Caki2 (cell line): Measurements from ENCODE around the gene MAD1L1. TPM values are rescaled to one million over a fixed set of nuclear protein-coding genes. Genes with fewer than 3 reads are reported as not detected.

Source experiments
- DNase-seq: peaks from one replicate; pipeline ENCODE4 v3.0.0-alpha.2; 2015; ENCODE audit warnings: low read depth
- in situ Hi-C: cut with HindIII; loops from 2 replicates; pipeline ENCODE4 v1.10.0; 2016; ENCODE audit warnings: low sequenced_read_pairs, low pct_unique_long_range_greater_than_20kb, mixed read lengths
- total RNA-seq: library from RNA; depleted of rRNA; stranded (reverse); fragments of >200 nt; shearing (Covaris generic); gene quantifications from 2 replicates; pipeline ENCODE4 v1.2.3, GENCODE V29; 2014; ENCODE audit warnings: low replicate concordance

Gene MAD1L1
- total RNA-seq, 1 experiment from 2014 or later = 123 TPM

GRCh38 chr7:2197436-2198155 is 35.1 kb downstream of the MAD1L1 start:
- DNase-seq = no peak
- in situ Hi-C loops = no loop called here

DNA sequence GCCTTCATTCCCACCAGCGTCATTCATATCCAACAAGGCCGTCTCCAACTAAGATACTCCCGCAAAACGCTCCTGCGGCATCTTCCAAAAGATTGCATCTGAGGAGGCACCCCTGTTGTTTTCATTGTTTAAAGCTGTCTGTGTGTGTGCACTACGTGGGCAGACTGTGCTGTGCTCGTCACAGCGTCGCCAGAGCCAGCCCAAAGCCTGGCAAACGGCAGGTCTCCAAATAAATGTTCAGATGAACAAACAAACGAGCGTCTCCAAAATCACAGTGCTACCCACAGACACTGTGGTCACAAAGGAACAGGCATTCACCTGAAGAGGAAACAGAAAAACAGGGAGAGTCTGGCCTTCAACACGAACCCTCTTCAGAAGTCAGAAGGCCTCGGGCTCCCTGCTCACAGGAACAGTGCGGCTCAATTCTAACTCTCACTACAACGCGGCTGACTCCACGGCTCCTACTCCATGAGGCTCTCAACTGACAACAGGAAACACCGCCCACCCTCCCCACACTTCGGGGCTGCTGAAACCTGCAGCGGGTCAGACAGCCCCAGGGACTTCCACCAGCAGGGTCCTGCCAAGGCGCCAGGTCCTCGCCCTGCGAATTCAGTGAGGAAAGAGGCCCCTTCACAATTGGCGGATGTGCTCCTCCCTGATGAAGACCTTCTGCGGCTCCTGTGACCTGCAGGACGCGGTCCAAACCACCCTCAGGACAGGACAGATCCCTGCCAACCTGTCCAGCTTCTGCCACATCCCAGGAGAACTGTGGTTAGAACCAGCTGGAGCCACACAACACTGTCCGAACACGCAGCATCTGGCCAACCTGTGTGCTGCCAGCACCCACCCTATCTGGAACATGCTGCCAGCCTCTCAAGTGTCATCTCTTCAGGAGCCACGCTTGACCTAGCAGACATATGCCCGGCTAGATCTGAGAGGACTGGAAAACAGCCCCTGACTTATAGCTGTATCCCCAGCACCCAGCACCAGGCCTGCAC is 36.1 kb downstream of the MAD1L1 start:
- in situ Hi-C loops = no loop called here
- DNase-seq = no peak

DNA sequence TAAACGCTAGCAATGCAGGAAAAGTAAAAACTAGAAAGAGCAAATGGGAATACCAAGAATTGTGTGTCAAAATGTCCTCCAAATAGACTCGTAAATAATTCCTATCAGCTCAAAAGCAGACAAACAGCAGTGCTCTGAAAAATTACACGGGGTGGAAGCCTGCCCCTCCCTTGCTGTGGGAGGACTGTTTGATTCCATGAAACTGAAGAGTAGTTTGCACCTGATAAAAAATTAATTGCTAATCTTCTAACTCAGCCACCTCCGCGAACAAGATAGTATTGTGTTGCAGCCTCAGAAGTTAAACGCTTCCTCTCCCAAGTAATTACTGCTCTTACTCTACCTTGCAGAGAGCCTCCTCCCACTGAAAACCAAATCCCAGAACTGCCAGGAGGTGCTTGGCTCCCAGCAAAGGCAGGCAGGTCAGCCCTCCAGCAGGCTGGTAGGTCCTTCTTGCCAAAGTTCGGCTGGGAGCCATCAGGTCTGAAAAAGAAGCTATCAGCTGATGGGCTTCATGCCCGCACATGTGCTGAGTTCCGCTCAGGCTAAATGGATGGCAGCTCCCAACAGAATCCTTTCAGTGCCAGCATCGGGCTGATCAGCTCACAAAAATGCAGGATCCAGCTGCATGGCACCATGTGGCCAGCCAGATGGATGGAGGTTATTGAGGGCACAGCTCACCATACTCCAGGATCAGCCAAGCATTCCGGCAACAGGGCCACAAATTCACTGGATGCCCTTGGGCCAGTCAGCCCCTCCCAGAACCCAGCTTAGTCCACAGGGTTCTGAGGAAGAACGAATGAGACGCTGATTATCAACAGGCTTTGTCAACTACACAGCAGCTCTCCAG is 37.1 kb downstream of the MAD1L1 start:
- in situ Hi-C loops = no loop called here
- no peak for DNase-seq

GRCh38 chr7:2193575-2194305 is 39.0 kb downstream of the MAD1L1 start:
- no peak for DNase-seq
- in situ Hi-C loops = no loop called here

DNA sequence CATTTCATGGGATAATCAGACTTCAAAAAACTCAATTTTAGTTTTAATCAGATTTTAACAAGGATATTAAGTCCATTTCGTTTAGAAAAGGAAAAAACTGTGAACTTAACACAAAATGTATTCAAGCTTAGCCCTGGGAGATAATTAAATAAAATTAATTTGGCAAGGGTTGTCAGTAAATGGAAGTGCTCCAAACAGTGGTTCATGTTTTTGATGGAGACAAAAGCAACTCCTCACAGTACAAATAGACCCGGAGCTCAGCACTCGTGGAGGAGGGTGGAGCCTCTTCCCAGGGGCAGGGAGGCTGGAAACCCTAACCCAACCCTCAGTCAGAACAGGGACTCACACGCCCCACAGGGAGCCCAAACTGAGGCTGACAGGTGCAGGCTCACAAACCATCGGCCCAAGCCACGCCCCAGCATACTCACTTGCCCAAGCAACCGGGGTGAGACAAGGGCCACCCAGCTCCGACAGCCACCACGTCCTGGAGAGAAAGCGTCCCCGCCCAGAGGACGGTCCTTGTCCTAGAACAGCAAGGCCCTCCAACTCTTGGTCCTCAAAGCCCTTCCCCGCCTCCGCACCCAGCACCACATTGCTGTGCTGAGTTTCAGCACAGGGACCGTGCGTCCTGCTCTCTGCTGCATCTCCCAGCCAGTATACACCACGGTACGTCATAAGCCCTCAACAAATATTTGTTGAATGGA is 39.8 kb downstream of the MAD1L1 start:
- DNase-seq = no peak
- in situ Hi-C loops = no loop called here

- no peak for DNase-seq
- in situ Hi-C loops = no loop called here
These were observed 41.7 kb downstream of the MAD1L1 start for GRCh38 chr7:2191016-2191415.

- in situ Hi-C loops = no loop called here
- no peak for DNase-seq
These were observed 42.2 kb downstream of the MAD1L1 start for GRCh38 chr7:2190531-2190930.

DNA sequence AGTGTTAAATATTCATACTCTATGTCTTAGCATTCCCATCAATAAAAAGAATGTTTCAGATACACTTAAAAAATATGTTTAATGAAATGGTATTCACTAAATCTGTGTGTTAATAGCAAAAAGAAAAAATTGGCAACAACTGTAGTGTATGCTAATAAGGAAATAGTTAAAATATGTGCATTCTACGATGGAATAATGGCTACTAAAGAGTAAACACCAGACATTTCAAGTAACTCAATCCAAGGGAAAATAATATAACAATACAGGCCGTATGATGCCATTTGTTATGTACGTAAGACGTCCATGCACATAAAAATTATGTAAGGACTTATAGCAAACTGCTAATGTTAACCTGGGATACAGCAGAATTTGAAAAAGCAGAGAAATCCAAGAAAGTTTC is 46.6 kb downstream of the MAD1L1 start:
- in situ Hi-C loops = no loop called here
- DNase-seq = no peak

GRCh38 chr7:2185715-2186114 is 47.0 kb downstream of the MAD1L1 start:
- in situ Hi-C loops = no loop called here
- DNase-seq = no peak

GRCh38 chr7:2182461-2182860 is 50.3 kb downstream of the MAD1L1 start:
- no peak for DNase-seq
- in situ Hi-C loops = no loop called here

GRCh38 chr7:2181077-2181854 is 51.5 kb downstream of the MAD1L1 start:
- in situ Hi-C loops = no loop called here
- no peak for DNase-seq

DNA sequence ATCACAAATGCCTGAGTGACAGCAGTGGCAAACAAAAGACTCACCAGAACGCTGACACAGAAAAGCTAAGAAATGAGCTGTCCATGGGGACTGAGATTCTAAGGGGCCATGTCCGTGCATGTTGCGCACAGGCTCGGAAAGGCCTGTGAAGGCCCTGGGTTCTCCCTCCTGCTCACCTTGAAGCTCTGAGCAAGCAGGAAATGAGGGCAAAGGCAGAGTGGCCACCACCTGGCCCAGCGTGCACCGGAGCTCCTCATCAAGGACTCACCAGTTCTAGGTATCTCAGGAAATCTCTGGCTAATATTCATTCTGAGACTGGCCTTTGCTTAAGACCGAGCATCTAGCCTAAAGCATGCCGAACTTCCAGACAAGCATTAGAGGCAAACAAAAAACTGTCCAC is 52.7 kb downstream of the MAD1L1 start:
- in situ Hi-C loops = no loop called here
- DNase-seq = no peak

- DNase-seq = peak; percentile 53
- in situ Hi-C loops = no loop called here
These were observed 57.2 kb downstream of the MAD1L1 start for GRCh38 chr7:2175514-2175913.

GRCh38 chr7:2175091-2175490 is 57.7 kb downstream of the MAD1L1 start:
- DNase-seq = no peak
- in situ Hi-C loops = no loop called here

DNA sequence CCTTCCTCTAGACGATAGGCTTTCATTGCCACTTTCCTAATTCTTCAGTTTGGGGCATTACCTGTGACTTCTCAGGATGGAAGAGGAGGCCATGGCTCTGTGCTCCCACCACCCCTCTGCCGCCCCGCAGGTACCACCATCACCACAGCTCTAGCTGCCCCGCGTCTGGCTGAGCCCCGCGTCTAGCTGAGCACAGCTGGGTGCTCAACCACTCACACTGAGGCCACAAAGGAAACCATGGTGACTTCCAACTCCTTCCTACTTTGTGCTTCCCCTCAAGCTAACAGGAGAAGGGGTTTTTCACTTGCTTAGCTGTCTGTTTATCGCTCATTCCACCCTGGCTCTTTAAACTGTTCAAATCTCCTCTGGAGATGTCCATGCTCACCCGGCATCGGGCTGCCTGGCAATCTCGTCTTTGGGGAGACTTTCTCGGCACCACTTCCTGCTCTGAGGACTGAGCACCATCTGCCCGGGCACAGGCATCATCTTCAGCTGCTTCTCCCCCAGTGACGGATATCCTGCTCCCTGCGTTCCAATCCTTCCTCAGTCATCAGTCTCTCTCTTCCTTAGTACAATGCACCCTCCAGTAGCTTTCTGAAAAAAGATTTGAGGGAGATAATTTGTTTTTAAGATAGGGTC is 59.4 kb downstream of the MAD1L1 start:
- in situ Hi-C loops = no loop called here
- no peak for DNase-seq
